ENCODE data around the gene B3GNT9. TPM values are rescaled to one million over a fixed set of nuclear protein-coding genes. Genes with fewer than 3 reads are reported as not detected.

B3GNT9 gene
- 2.2 TPM for polyA plus RNA-seq (2013)

- Histone ChIP-seq H3K27me3 (replicated peaks in 2 of 5; ENCODE audit: control insufficient read depth in 4 of 5, insufficient read depth in 5 of 5, low read length in 4 of 5) (peaks cover 0 to 34% (median 7%) of the 10 kb centered on the region in 5 experiments), H3K36me3 (ENCODE audit: control insufficient read depth in 4 of 4, insufficient read depth in 4 of 4, low read length in 3 of 4) (peaks cover 5 to 32% (median 26%) of the 10 kb centered on the region in 4 experiments), H3K27ac (ENCODE audit: insufficient read depth in 1 of 2, low read depth in 1 of 2, low read length in 2 of 2, poor library complexity in 1 of 2, severe bottlenecking in 2 of 2) (no peak within 1 kb of the TSS), H3K9me3 (ENCODE audit: control extremely low read depth in 1 of 5, control insufficient read depth in 4 of 5, insufficient read depth in 2 of 5, low read depth in 1 of 5, low read length in 4 of 5) (peaks cover 0 to 4% (median 0%) of the 10 kb centered on the region in 5 experiments), H3K4me1 (ENCODE audit: control extremely low read depth in 1 of 4, control insufficient read depth in 4 of 4, insufficient read depth in 4 of 4, low read length in 3 of 4) (peaks cover 0 to 28% (median 19%) of the 10 kb centered on the region in 4 experiments), H3K4me3 (ENCODE audit: control insufficient read depth in 1 of 7, extremely low read depth in 1 of 7, insufficient read depth in 4 of 7, low read depth in 2 of 7, low read length in 6 of 7) (peak within 1 kb of the TSS; percentile 29 to 82 (median 56))
- POLR2A ChIA-PET: interaction anchor here (1.0 kb wide), 1 partner anchor 204 kb away, joined by 3 read pairs; no protein-coding TSS in a partner anchor
- WGBS (ENCODE audit: insufficient coverage): 3% methylated on average over 18 of the region's 34 CpGs
- CTCF ChIA-PET: interaction anchor here (0.8 to 6.1 kb wide), 14 partner anchors 9 to 189 kb away, joined by 3 to 53 read pairs (median 6); partner anchors contain the start of genes FBXL8 and TRADD
- peak in 2 of 3 donors; percentile 50 to 77 for DNase-seq
Observed at GRCh38 chr16:67150833-67151396, at the start of gene B3GNT9. B3GNT9 (minus strand) TSS chr16:67150998; CDS start chr16:67150485, 513 bp downstream.

- DNase-seq: no peak
- Histone ChIP-seq H3K36me3 (ENCODE audit: control insufficient read depth in 4 of 4, insufficient read depth in 4 of 4, low read length in 3 of 4) (peaks cover 11 to 71% (median 53%) of the 10 kb centered on the region in 4 experiments), H3K27ac (ENCODE audit: insufficient read depth in 1 of 2, low read depth in 1 of 2, low read length in 2 of 2, poor library complexity in 1 of 2, severe bottlenecking in 2 of 2) (no peak overlapping the region), H3K27me3 (replicated peaks in 2 of 5; ENCODE audit: control insufficient read depth in 4 of 5, insufficient read depth in 5 of 5, low read length in 4 of 5) (no peaks in the 10 kb centered on the region), H3K9me3 (ENCODE audit: control extremely low read depth in 1 of 5, control insufficient read depth in 4 of 5, insufficient read depth in 2 of 5, low read depth in 1 of 5, low read length in 4 of 5) (no peaks in the 10 kb centered on the region), H3K4me3 (ENCODE audit: control insufficient read depth in 1 of 7, extremely low read depth in 1 of 7, insufficient read depth in 4 of 7, low read depth in 2 of 7, low read length in 6 of 7) (no peak overlapping the region), H3K4me1 (ENCODE audit: control extremely low read depth in 1 of 4, control insufficient read depth in 4 of 4, insufficient read depth in 4 of 4, low read length in 3 of 4) (peaks cover 0 to 3% (median 0%) of the 10 kb centered on the region in 4 experiments)
- ChIA-PET POLR2A (no interaction called here), CTCF (interaction anchor here (1.2 to 2.5 kb wide), 4 partner anchors 15 to 250 kb away, joined by 3 to 7 read pairs (median 6); no protein-coding TSS in a partner anchor)
- WGBS (ENCODE audit: insufficient coverage): 96% methylated on average over 8 of the region's 8 CpGs
Observed at GRCh38 chr16:67200491-67200890, 49.7 kb upstream of the B3GNT9 start.

GRCh38 chr16:67199808-67200198 lies 49.0 kb upstream of the B3GNT9 start:
- Histone ChIP-seq H3K9me3 (ENCODE audit: control extremely low read depth in 1 of 5, control insufficient read depth in 4 of 5, insufficient read depth in 2 of 5, low read depth in 1 of 5, low read length in 4 of 5) (no peaks in the 10 kb centered on the region), H3K27ac (ENCODE audit: insufficient read depth in 1 of 2, low read depth in 1 of 2, low read length in 2 of 2, poor library complexity in 1 of 2, severe bottlenecking in 2 of 2) (no peak overlapping the region), H3K4me3 (ENCODE audit: control insufficient read depth in 1 of 7, extremely low read depth in 1 of 7, insufficient read depth in 4 of 7, low read depth in 2 of 7, low read length in 6 of 7) (peak overlapping the region in 2 of 7 experiments; percentile 13 to 16), H3K4me1 (ENCODE audit: control extremely low read depth in 1 of 4, control insufficient read depth in 4 of 4, insufficient read depth in 4 of 4, low read length in 3 of 4) (peaks cover 0 to 3% (median 0%) of the 10 kb centered on the region in 4 experiments), H3K36me3 (ENCODE audit: control insufficient read depth in 4 of 4, insufficient read depth in 4 of 4, low read length in 3 of 4) (peaks cover 15 to 78% (median 59%) of the 10 kb centered on the region in 4 experiments), H3K27me3 (replicated peaks in 2 of 5; ENCODE audit: control insufficient read depth in 4 of 5, insufficient read depth in 5 of 5, low read length in 4 of 5) (no peaks in the 10 kb centered on the region)
- DNase-seq: no peak
- CTCF ChIA-PET: interaction anchor here (0.9 to 2.9 kb wide), 7 partner anchors 9 to 249 kb away, joined by 3 to 12 read pairs (median 6); no protein-coding TSS in a partner anchor
- POLR2A ChIA-PET: no interaction called here
- 78% methylated on average over 13 of the region's 22 CpGs for WGBS (ENCODE audit: insufficient coverage)

- CTCF ChIA-PET: interaction anchor here (0.9 to 2.9 kb wide), 11 partner anchors 9 to 249 kb away, joined by 3 to 22 read pairs (median 6); no protein-coding TSS in a partner anchor
- 91% methylated on average over 37 of the region's 61 CpGs for WGBS (ENCODE audit: insufficient coverage)
- H3K4me3 ChIP-seq (ENCODE audit: control insufficient read depth in 1 of 7, extremely low read depth in 1 of 7, insufficient read depth in 4 of 7, low read depth in 2 of 7, low read length in 6 of 7): peak within 1 kb of the TSS in 2 of 7 experiments; percentile 13 to 16
- H3K4me1 ChIP-seq (ENCODE audit: control extremely low read depth in 1 of 4, control insufficient read depth in 4 of 4, insufficient read depth in 4 of 4, low read length in 3 of 4): peaks cover 0 to 3% (median 0%) of the 10 kb centered on the region in 4 experiments
- POLR2A ChIA-PET: interaction anchor here (1.0 kb wide), 1 partner anchor 45 kb away, joined by 6 read pairs; no protein-coding TSS in a partner anchor
- H3K27ac ChIP-seq (ENCODE audit: insufficient read depth in 1 of 2, low read depth in 1 of 2, low read length in 2 of 2, poor library complexity in 1 of 2, severe bottlenecking in 2 of 2): no peak within 1 kb of the TSS
- no peaks in the 10 kb centered on the region for H3K27me3 ChIP-seq (replicated peaks in 2 of 5; ENCODE audit: control insufficient read depth in 4 of 5, insufficient read depth in 5 of 5, low read length in 4 of 5)
- H3K9me3 ChIP-seq (ENCODE audit: control extremely low read depth in 1 of 5, control insufficient read depth in 4 of 5, insufficient read depth in 2 of 5, low read depth in 1 of 5, low read length in 4 of 5): no peaks in the 10 kb centered on the region
- H3K36me3 ChIP-seq (ENCODE audit: control insufficient read depth in 4 of 4, insufficient read depth in 4 of 4, low read length in 3 of 4): peaks cover 15 to 82% (median 64%) of the 10 kb centered on the region in 4 experiments
- DNase-seq: peak in 2 of 3 donors; percentile 29 to 55
Observed at GRCh38 chr16:67199011-67199807, 48.4 kb upstream of the B3GNT9 start, which contains the start of gene ELMO3. ELMO3 (plus strand) TSS chr16:67199131; CDS start chr16:67199327, 196 bp downstream.

- H3K36me3 ChIP-seq (ENCODE audit: control insufficient read depth in 4 of 4, insufficient read depth in 4 of 4, low read length in 3 of 4): peaks cover 19 to 81% (median 64%) of the 10 kb centered on the region in 4 experiments
- POLR2A ChIA-PET: interaction anchor here (0.6 to 1.0 kb wide), 2 partner anchors 12 to 46 kb away, joined by 4 to 6 read pairs; no protein-coding TSS in a partner anchor
- 58% methylated on average over 10 of the region's 12 CpGs for WGBS (ENCODE audit: insufficient coverage)
- H3K27me3 ChIP-seq (replicated peaks in 2 of 5; ENCODE audit: control insufficient read depth in 4 of 5, insufficient read depth in 5 of 5, low read length in 4 of 5): no peaks in the 10 kb centered on the region
- peaks cover 0 to 8% (median 4%) of the 10 kb centered on the region in 4 experiments for H3K4me1 ChIP-seq (ENCODE audit: control extremely low read depth in 1 of 4, control insufficient read depth in 4 of 4, insufficient read depth in 4 of 4, low read length in 3 of 4)
- no peaks in the 10 kb centered on the region for H3K9me3 ChIP-seq (ENCODE audit: control extremely low read depth in 1 of 5, control insufficient read depth in 4 of 5, insufficient read depth in 2 of 5, low read depth in 1 of 5, low read length in 4 of 5)
- CTCF ChIA-PET: interaction anchor here (0.9 to 2.9 kb wide), 22 partner anchors 9 to 248 kb away, joined by 3 to 22 read pairs (median 4); partner anchors contain the start of gene TMEM208
- no peak overlapping the region for H3K27ac ChIP-seq (ENCODE audit: insufficient read depth in 1 of 2, low read depth in 1 of 2, low read length in 2 of 2, poor library complexity in 1 of 2, severe bottlenecking in 2 of 2)
- H3K4me3 ChIP-seq (ENCODE audit: control insufficient read depth in 1 of 7, extremely low read depth in 1 of 7, insufficient read depth in 4 of 7, low read depth in 2 of 7, low read length in 6 of 7): no peak overlapping the region
- DNase-seq: peak; percentile 60 to 77 (median 77)
Observed at GRCh38 chr16:67198238-67198734, 47.5 kb upstream of the B3GNT9 start.

GRCh38 chr16:67197704-67198103 lies 46.9 kb upstream of the B3GNT9 start:
- H3K9me3 ChIP-seq (ENCODE audit: control extremely low read depth in 1 of 5, control insufficient read depth in 4 of 5, insufficient read depth in 2 of 5, low read depth in 1 of 5, low read length in 4 of 5): no peaks in the 10 kb centered on the region
- H3K36me3 ChIP-seq (ENCODE audit: control insufficient read depth in 4 of 4, insufficient read depth in 4 of 4, low read length in 3 of 4): peaks cover 19 to 76% (median 61%) of the 10 kb centered on the region in 4 experiments
- CTCF ChIA-PET: interaction anchor here (0.9 to 2.9 kb wide), 23 partner anchors 9 to 244 kb away, joined by 3 to 22 read pairs (median 4); partner anchors contain the start of gene TMEM208
- H3K27ac ChIP-seq (ENCODE audit: insufficient read depth in 1 of 2, low read depth in 1 of 2, low read length in 2 of 2, poor library complexity in 1 of 2, severe bottlenecking in 2 of 2): no peak overlapping the region
- no peaks in the 10 kb centered on the region for H3K27me3 ChIP-seq (replicated peaks in 2 of 5; ENCODE audit: control insufficient read depth in 4 of 5, insufficient read depth in 5 of 5, low read length in 4 of 5)
- POLR2A ChIA-PET: interaction anchor here (0.6 to 1.0 kb wide), 2 partner anchors 13 to 47 kb away, joined by 4 to 6 read pairs; no protein-coding TSS in a partner anchor
- H3K4me1 ChIP-seq (ENCODE audit: control extremely low read depth in 1 of 4, control insufficient read depth in 4 of 4, insufficient read depth in 4 of 4, low read length in 3 of 4): peaks cover 0 to 14% (median 10%) of the 10 kb centered on the region in 4 experiments
- WGBS (ENCODE audit: insufficient coverage): 93% methylated on average over 4 of the region's 6 CpGs
- H3K4me3 ChIP-seq (ENCODE audit: control insufficient read depth in 1 of 7, extremely low read depth in 1 of 7, insufficient read depth in 4 of 7, low read depth in 2 of 7, low read length in 6 of 7): no peak overlapping the region
- no peak for DNase-seq

Data from common myeloid progenitor, CD34-positive (primary cell).